HG02885 (cell line): ENCODE results near the gene SLC9A4.

ENCODE experiments used
- ATAC-seq: cut with Tn5 transposase; IDR thresholded peaks from one replicate; pipeline ENCODE4 v1.9.1; 2021; ENCODE audit warnings: mild to moderate bottlenecking; ENCODE audit not compliant: unreplicated experiment, poor library complexity

SLC9A4 gene

GRCh38 chr2:102449370-102449974, 23.6 kb upstream of the SLC9A4 start:
- ATAC-seq: no peak

DNA sequence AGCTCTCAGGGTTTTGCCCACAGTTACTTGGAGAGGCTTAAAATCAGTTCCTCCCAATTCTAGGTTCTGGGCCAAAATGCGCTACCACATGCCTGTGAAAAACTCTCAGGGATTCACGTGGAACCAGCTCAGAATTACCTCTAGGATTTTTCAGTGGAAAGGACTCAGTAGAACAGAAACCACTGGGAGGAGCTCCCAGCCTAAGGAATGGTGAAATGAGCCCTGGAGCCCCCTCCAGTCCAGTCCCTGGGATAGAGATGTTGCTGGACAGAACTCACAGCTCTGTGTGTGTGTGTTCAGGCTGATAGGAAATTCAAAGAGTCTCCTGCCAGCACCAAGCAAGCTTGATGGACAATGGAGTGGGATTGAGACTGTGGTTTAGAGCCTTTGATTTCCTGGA, 21.1 kb upstream of the SLC9A4 start:
- ATAC-seq: no peak

DNA sequence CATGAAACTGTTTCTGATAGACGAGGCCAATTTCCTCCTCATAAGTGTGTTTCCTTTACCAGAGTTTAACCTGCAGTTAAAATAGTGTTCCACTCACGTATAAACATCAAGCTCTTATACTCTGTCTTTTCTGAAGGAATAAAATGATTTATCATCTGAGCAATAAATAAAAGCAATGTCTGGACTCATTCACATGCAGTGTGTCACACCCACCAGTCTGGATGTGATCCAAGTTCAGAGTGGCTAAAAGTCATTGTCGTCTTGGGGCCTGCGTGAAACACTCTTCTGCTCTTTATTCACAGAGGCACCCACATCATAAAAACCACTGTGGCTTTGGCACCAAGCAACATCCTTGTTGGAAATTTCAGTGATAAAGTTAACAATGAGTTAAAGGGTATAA, 19.5 kb upstream of the SLC9A4 start:
- no peak for ATAC-seq

GRCh38 chr2:102455061-102455670, 17.9 kb upstream of the SLC9A4 start:
- no peak for ATAC-seq

- ATAC-seq: no peak
Measured at GRCh38 chr2:102460467-102460866, 12.6 kb upstream of the SLC9A4 start.

- no peak for ATAC-seq
Measured at GRCh38 chr2:102461188-102461587, 11.8 kb upstream of the SLC9A4 start.

DNA sequence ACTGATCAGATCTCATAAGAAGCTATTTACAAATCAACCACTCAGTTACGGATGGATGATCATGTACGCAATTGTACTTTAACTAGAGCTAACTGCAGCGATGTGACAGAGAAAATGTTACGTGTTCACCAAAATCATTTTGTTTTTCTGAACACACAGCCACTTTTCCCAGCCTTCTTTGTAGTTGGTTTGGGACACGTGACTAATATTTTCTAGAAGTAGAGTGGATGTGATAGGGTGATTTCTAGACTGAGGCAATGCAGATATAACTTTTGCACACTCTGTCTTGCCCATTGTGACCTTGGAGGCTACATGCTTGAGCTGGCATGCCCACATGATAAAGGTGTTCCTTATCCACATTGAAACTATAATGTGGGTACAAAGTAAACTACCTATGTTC, 9.9 kb upstream of the SLC9A4 start:
- no peak for ATAC-seq

- no peak for ATAC-seq
Measured at GRCh38 chr2:102470168-102470567, 2.9 kb upstream of the SLC9A4 start.

DNA sequence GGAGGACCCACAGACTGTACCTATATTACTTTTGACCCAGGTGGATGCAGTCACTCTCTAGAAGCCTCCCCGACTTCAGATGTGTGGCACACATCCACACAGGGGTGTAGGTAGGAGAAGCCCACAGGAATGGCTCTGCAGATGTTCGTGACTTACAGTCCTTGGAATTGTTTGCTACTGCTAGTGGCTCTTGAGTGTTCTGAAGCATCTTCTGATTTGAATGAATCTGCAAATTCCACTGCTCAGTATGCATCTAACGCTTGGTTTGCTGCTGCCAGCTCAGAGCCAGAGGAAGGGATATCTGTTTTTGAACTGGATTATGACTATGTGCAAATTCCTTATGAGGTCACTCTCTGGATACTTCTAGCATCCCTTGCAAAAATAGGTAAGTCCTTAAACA, 605 bp downstream of the SLC9A4 start:
- no peak for ATAC-seq

- ATAC-seq: no peak
Measured at GRCh38 chr2:102474785-102475184, 1.8 kb downstream of the SLC9A4 start.

DNA sequence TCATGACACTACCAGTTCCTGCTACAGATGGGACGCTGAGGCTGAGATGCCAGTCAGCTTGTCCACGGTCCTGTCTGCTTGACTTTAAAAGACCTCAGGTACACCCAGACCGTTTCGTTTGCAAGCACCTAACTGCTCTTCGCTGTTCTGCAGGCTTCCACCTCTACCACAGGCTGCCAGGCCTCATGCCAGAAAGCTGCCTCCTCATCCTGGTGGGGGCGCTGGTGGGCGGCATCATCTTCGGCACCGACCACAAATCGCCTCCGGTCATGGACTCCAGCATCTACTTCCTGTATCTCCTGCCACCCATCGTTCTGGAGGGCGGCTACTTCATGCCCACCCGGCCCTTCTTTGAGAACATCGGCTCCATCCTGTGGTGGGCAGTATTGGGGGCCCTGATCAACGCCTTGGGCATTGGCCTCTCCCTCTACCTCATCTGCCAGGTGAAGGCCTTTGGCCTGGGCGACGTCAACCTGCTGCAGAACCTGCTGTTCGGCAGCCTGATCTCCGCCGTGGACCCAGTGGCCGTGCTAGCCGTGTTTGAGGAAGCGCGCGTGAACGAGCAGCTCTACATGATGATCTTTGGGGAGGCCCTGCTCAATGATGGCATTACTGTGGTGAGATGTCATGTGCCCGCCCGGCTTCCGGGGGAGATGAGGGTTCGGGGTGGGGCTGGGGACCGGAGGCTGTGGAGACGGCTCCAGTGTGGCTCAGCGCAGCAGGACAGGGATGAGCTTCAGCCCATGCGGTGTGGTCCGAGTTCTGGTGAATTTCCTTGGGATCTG, 5.9 kb downstream of the SLC9A4 start:
- ATAC-seq: no peak

DNA sequence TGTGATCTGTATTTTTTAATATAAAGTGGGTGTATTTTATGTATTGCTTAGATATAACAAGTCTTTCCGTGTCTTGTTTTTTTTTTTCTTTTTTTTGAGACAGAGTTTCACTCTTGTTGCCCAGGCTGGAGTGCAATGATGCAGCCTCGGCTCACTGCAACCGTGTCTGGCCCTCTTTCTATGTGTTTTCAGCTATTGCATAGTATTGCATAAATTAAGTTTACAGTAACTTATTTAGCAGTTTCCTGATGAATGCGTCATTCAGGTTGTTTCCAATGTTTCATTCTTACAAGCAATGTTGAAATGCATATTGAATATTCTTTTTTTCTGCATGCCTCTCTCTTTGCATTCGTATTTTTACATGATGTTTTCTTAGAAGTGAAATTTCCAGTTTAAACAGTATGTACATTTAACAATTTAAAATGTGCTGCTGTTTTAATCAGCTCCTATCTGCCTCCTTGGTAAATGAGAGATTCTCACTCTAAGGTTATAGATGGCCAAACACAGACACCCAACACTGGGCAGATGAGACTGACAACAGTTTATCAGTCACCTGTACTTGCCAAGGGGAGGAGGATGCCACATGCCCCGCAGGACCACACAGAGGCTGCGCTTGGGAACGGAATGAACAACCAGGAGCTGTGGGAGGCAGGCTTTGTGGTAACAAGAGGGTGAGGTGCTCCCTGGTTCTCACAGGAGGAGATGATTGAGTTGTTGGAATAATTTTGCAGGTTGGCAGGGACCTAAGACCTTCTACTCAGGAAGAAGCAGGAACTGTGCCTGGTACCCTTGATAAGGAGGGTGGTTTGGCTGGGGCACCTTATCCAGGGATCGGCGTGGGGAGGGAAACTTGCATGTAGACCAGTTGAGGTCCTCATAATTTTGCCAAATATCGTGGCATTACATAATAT, 7.5 kb downstream of the SLC9A4 start:
- ATAC-seq: no peak

DNA sequence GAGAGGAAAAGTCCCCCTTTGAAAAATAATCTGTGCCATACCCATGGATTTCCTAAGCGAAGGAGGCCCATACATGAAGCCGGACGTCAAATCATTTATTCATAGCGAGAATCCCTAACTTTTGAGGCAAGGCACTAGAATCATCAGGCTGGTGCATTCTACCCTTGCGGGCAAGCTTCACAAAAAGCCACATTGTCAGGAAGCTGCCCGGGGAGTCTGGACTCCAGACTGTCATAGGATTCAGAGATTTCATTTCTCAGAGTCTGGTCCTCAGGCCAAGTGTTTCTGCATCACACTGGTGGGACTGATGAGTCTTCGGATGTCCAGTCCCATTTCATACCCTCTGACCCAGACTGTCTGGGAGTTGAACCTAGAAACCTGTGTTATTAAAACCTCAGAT, 8.9 kb downstream of the SLC9A4 start:
- ATAC-seq: no peak

DNA sequence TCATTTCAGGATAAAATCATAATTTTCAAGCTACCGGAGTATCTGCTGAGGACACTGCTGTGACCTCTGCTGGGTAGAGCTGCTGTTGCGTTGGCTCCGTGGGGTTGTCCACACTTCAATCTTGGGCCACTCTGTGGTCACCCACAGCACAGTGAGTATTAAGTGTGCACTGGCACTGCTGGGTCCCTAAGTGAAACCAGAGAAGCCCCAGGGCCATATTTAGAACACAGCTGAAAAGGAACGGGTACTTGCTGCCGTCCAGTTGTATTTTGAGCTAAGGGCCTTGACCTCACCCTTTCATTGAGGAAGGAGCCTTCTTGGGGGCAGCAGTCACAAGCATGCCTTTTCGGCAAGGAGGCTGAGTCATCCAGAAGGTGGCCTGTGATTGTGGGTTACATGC, 10.1 kb downstream of the SLC9A4 start:
- ATAC-seq: no peak

- no peak for ATAC-seq
Measured at GRCh38 chr2:102484310-102485061, 11.5 kb downstream of the SLC9A4 start.

- no peak for ATAC-seq
Measured at GRCh38 chr2:102485147-102485785, 12.2 kb downstream of the SLC9A4 start.

GRCh38 chr2:102486941-102487702, 14.1 kb downstream of the SLC9A4 start:
- no peak for ATAC-seq

GRCh38 chr2:102487761-102488462, 14.9 kb downstream of the SLC9A4 start:
- ATAC-seq: no peak
